GM18502 (cell line): ENCODE data around the gene KNDC1.
"Not testable (repeated sequence)": the region's sequence is repeated elsewhere in the genome, so short reads cannot be mapped to it uniquely, and the experiment has no call there.

ENCODE experiments used
- ATAC-seq: cut with Tn5 transposase; IDR thresholded peaks from one replicate; pipeline ENCODE4 v1.9.1; 2021; ENCODE audit warnings: mild to moderate bottlenecking; ENCODE audit not compliant: unreplicated experiment, poor library complexity

Gene KNDC1

GRCh38 chr10:133173860-133174640, 14.0 kb downstream of the KNDC1 start:
- ATAC-seq: no peak

- ATAC-seq: no peak
Measured at GRCh38 chr10:133174689-133175263, 14.8 kb downstream of the KNDC1 start.

- not testable (repeated sequence) for ATAC-seq
Measured at GRCh38 chr10:133175624-133176023, 15.6 kb downstream of the KNDC1 start.

- ATAC-seq: no peak
Measured at GRCh38 chr10:133176546-133176945, 16.5 kb downstream of the KNDC1 start.

- ATAC-seq: no peak
Measured at GRCh38 chr10:133177380-133178157, 17.6 kb downstream of the KNDC1 start.

GRCh38 chr10:133178357-133179127, 18.5 kb downstream of the KNDC1 start:
- no peak for ATAC-seq

- no peak for ATAC-seq
Measured at GRCh38 chr10:133179128-133179520, 19.1 kb downstream of the KNDC1 start.

- no peak for ATAC-seq
Measured at GRCh38 chr10:133179651-133180050, 19.6 kb downstream of the KNDC1 start.

- ATAC-seq: no peak
Measured at GRCh38 chr10:133180192-133180964, 20.4 kb downstream of the KNDC1 start.

GRCh38 chr10:133180965-133181639, 21.1 kb downstream of the KNDC1 start:
- ATAC-seq: no peak

GRCh38 chr10:133182190-133182589, 22.2 kb downstream of the KNDC1 start:
- no peak for ATAC-seq

- no peak for ATAC-seq
Measured at GRCh38 chr10:133182791-133183645, 23.0 kb downstream of the KNDC1 start.

GRCh38 chr10:133183646-133184378, 23.8 kb downstream of the KNDC1 start:
- no peak for ATAC-seq

- no peak for ATAC-seq
Measured at GRCh38 chr10:133184591-133185244, 24.7 kb downstream of the KNDC1 start.

- ATAC-seq: no peak
Measured at GRCh38 chr10:133185421-133185820, 25.4 kb downstream of the KNDC1 start.

GRCh38 chr10:133185916-133186315, 25.9 kb downstream of the KNDC1 start:
- no peak for ATAC-seq

GRCh38 chr10:133186416-133187090, 26.5 kb downstream of the KNDC1 start:
- no peak for ATAC-seq
